Stimulated activated CD4-positive, alpha-beta T cell treated with anti-CD3 and anti-CD28 coated beads, Interleukin-15, amount 100 ng/mL, for 24 hours (primary cell): ENCODE measurements around the gene TRIM51G.
"Not testable (repeated sequence)": the region's sequence is repeated elsewhere in the genome, so short reads cannot be mapped to it uniquely, and the experiment has no call there.

Source experiments
- DNase-seq: peaks from one replicate; pipeline ENCODE4 v3.0.0-alpha.2; 2020

Gene TRIM51G, protein sequence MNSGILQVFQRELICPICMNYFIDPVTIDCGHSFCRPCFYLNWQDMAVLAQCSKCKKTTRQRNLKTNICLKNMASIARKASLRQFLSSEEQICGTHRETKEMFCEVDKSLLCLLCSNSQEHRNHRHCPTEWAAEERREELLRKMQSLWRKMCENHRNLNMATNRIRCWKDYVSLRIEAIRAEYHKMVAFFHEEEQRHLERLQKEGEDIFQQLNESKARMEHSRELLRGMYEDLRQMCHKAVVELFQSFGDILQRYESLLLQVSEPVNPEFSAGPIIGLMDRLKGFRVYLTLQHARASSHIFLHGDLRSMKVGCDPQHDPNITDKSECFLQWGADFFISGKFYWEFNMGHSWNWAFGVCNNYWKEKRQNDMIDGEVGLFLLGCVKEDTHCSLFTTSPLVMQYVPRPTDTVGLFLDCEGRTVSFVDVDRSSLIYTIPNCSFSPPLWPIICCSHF

DNA sequence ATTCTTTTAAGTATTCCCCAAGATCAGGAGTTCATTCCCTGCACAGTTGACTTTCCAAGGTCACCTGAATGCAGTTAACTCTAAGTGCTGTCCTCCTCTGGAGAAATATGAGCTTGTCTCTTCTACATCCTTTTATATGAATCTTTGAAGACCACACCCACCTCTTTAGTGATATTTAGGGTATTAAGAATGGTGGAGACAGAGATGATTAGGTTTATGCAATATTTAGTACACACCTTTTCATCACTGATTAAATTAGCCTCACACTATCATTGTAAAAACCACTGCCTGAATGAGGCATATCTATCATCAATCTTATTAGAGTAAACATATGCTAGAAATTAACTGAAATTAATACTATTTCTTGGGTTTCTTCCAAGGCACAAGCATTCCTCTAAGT is at the start of gene TRIM51G:
TRIM51G (minus strand) TSS at position 101 of the 400 bp plus-strand sequence. CDS start 2,190 bp downstream, outside the sequence.
- not testable (repeated sequence) for DNase-seq

DNA sequence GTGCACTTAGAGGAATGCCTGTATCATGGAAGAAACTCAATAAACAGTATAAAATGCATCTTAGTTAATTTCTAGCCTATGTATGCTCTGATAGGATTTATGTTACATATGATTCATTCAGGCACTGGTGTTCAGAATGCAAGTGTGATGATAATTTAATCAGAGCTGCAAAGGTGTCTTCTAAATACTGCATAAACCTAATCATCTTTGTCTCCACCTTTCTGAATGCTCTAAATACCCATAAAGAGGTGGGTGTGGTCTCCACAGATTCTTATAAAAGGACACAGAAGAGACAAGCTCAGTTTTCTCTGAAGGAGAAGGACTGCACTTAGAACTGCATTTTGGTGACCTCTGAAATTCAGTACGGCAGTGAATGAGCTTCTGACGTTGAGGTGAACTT is 44.8 kb upstream of the TRIM51G start, which contains the start of gene TRIM49B:
TRIM49B (plus strand) TSS at position 301 of the 400 bp plus-strand sequence. CDS start 2,777 bp downstream, outside the sequence.
- not testable (repeated sequence) for DNase-seq

DNA sequence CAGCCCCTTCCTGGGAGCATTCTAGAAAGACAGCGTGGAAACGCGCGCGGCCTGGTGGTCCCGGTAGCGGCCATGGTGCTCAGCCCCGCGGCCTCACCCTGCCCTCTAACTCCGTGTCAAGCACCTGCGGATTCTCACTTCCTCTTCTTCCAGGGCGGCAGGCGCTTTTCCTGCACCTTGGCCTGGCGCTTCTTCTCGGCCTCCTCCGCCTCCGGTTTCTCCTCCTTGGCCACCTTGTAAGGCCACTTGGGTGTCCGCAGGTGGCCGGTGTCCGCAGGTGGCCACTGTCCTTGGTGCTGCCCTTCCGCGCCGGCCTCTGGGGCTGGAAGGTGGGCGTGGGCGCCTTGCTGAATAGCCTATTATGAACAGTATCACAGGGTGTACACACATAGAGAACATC is 15.1 kb downstream of the TRIM51G start:
- not testable (repeated sequence) for DNase-seq

DNA sequence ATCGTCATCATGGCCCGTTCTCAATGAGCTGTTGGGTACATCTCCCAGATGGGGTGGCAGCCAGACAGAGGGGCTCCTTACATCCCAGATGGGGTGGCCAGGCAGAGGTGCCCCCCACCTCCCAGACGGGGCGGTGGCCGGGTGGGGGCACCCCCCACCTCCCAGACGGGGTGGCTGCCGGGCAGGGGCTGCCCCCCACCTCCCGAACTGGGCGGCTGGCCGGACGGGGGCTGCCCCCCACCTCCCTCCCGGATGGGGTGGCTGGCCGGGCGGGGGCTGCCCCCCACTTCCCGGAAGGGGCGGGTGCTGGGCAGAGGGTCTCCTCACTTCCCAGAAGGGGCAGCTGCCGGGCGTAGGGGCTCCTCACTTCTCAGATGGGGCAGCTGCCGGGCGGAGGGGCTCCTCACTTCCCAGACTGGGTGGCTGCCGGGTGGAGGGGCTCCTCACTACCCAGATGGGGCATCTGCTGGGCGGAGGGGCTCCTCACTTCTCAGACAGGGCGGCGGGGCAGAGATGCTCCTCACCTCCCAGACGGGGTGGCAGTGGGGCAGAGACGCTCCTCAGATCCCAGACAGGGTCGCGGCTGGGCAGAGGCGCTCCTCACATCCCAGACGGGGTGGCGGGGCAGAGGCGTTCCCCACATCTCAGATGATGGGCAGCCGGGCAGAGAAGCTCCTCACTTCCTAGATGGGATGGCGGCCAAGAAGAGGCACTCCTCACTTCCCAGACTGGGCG is 28.2 kb downstream of the TRIM51G start:
- DNase-seq, result not testable (repeated sequence)

DNA sequence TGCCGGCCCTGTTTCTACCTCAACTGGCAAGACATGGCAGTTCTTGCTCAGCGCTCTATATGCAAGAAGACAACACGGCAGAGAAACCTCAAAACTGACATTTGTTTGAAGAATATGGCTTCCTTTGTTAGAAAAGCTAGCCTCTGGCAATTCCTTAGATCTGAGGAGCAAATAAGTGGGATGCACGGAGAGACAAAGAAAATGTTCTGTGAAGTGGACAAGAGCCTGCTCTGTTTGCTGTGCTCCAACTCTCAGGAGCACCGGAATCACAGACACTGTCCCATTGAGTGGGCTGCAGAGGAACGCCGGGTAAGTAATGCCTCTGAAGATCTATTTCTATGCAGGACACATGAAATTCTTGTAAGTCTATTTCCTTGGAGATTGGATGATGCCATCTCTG is 37.9 kb downstream of the TRIM51G start:
- DNase-seq, result not testable (repeated sequence)
